HG02678 (cell line): ENCODE data around the gene ELP4.

Experiments
- ATAC-seq: cut with Tn5 transposase; IDR thresholded peaks from one replicate; pipeline ENCODE4 v1.9.1; 2021; ENCODE audit warnings: mild to moderate bottlenecking, moderate library complexity; ENCODE audit not compliant: unreplicated experiment

Gene ELP4

GRCh38 chr11:31768749-31769640, 259.4 kb downstream of the ELP4 start:
- ATAC-seq = no peak

- no peak for ATAC-seq
Measured at GRCh38 chr11:31770011-31770700, 260.6 kb downstream of the ELP4 start.

- ATAC-seq = no peak
Measured at GRCh38 chr11:31772412-31772811, 262.8 kb downstream of the ELP4 start.

DNA sequence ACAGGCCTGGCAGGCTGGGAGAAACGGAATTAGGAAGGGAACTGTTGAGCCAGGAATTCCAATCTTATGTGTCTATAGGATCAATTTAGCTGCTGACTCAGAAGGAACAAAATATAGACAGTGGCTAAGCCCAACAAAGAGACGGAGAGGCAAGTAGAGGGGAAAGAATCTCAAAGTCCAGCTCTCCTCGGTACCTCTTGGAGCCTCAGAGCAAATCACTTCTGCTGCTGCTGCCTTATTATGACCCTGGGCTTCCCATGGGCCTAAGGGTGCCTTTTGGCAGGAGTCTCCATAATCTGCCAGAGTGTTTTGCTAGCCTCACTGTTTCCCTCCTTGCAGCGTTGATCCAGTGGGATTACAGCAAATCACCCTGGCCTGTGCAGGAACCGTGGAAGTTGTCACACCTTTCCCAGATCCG, 269.8 kb downstream of the ELP4 start:
- ATAC-seq = no peak

DNA sequence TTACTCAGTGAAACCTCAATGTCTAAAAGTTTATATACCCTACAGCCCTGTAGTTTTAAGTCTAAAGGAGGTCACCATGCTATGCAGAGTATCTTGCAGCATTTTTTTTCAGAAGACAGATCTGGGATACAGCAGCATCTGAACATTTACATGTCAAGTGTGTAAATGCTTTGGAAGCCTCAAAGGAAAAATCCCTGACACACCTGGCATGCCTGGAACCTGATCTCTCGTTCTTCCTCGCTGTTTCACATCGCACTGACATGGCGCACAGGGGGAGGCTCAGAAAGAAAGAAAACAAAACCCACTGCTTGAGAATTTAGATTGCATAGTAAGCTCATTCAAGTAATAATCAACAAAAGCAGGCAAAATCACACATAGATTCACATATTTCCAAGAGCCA, 270.5 kb downstream of the ELP4 start:
- no peak for ATAC-seq

DNA sequence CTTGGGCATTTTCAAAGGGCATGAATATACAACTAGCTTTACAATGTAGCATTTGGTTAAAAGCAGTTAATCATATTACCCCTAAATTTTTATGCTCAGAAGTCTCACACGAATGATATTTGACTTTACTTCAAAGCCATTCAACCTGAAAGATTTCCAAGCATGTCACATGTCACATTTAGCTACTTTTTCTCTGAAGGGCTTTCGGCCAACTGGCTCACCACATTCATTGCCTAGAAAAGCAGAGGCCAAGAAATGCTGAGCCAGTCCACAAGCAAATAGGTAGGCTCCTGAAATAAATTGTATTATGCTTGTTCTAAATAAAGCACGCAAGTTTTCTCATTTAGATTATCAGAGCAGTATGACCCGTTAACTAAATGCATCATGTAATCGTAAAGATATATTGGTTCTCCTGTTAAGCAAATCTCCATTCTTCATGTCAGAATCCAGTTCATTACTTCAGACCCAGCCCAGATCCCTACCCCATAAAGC, 271.0 kb downstream of the ELP4 start:
- no peak for ATAC-seq

DNA sequence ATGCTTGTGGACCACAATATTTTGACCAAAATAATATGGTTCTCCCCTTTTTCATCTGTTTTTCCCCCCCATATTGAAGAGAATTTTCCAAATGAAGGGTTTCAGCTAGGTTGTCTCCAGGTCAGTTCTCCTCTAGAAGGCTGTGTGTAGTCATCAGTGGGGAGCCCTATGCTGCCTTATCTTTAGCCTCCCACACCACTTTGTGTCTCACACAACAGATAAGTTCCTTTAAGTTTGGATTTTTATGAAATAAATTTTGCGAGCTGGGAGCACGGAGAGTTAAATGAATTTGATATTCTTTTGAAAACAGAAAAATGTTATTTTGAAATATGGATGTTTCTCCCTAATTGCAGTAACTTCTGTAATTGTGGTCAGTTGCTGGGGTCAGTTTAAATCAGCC, 272.7 kb downstream of the ELP4 start:
- ATAC-seq = no peak

DNA sequence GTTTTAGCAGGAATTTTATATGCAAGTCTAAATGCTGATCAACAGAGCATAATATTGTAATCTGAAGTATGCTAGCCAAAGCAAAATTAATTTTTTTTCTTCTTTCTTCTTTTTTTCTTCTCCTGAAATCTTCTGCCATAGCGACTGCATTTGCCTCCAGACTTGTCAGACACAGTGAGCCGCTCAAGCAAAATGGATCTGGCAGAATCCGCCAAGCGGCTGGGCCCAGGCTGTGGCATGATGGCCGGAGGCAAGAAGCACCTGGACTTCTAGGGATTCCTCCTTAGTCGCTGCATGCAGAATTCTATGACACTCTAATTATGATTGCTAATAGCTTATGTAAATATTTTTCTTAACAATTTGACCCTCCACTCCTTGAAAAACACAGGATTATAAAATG, 273.7 kb downstream of the ELP4 start:
- ATAC-seq = no peak

DNA sequence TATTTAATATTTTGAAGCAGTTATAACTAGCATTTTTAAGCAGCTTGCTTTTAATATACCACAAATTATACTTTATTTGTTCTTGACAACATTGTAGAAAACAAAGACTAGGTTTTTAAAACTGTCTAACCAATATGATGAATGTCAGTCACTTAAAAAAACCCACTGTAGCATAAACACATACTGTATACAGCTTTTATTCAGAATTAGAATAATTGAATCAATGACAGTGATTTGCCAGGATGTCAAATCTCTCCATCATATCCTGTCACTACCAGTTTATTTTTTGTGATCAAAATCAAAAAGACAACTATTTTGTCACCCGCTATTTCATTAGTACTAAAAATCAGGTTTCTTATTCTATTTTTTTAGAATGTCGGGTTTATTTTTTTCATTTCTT, 275.0 kb downstream of the ELP4 start:
- ATAC-seq = no peak

DNA sequence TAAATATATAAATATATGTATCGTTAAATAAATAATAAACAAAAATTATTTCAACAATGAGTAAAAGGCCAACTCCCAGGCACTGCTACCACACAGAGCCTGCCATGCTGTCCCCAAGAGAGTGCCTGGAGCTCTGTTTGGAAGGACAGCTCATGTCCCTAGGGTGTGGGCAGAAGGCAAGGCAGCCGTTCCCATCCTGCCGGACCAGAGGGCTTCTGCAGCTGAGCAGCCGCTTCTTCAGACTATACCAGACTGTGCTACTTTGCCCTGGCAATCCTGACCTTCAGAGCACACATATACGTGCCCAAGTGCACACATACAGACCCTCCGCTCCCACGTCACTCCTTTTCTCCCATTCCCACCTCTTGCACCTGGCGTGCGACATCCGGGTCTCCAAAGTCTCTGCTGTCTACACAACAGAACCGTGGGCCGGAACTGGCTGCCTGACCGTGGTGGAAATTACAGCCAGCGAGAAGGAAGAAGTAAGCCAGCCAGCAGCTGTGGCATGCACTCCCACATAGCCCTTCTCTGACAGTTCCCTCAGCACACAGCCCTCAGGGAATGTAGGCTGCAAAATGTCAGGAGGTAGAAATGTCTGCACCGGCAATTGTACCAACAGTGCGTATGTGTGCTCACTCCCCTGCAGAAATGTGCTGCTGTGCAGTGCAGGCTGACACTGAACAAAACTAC, 277.6 kb downstream of the ELP4 start:
- ATAC-seq = no peak

- ATAC-seq = no peak
Measured at GRCh38 chr11:31788085-31788484, 278.5 kb downstream of the ELP4 start.

DNA sequence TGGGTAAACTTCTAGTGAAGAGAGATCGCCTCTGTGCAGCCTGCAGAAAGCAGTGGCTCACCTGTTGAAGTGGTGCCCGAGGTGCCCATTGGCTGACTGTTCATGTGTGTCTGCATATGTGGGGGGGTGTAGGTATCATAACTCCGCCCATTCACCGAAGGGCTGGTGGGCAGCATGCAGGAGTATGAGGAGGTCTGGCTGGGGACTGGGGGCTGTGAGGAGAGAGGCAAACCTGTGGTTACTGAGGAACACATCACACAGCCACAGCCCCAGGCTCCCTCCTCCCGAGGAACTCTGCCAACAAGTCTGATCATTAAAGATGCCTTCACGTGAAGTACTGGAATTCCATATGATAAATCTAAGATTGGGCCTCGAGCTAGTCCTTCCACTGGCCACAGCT, 281.1 kb downstream of the ELP4 start:
- ATAC-seq = no peak

- ATAC-seq = no peak
Measured at GRCh38 chr11:31792036-31792435, 282.5 kb downstream of the ELP4 start.

DNA sequence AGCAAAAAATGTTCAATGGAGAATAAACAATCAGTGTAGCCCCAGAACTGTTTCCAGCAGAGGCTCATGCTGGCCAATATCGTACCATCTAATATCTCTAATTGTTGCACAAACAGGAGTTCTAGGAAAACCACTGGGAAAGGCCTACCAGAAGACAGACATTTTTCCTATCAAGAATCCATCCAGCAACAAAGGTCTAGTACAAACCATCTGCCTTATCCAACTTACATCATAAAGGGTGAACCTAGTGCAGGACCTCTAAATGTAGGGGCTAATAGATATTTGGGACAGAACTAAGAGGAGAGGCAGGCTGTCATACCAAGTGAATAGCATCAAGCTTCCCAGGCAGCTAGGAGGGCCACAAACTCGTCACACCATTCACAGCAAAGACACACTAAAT, 282.9 kb downstream of the ELP4 start:
- ATAC-seq = no peak

- ATAC-seq = no peak
Measured at GRCh38 chr11:31793264-31793663, 283.7 kb downstream of the ELP4 start.

GRCh38 chr11:31794548-31794947, 285.0 kb downstream of the ELP4 start:
- no peak for ATAC-seq

DNA sequence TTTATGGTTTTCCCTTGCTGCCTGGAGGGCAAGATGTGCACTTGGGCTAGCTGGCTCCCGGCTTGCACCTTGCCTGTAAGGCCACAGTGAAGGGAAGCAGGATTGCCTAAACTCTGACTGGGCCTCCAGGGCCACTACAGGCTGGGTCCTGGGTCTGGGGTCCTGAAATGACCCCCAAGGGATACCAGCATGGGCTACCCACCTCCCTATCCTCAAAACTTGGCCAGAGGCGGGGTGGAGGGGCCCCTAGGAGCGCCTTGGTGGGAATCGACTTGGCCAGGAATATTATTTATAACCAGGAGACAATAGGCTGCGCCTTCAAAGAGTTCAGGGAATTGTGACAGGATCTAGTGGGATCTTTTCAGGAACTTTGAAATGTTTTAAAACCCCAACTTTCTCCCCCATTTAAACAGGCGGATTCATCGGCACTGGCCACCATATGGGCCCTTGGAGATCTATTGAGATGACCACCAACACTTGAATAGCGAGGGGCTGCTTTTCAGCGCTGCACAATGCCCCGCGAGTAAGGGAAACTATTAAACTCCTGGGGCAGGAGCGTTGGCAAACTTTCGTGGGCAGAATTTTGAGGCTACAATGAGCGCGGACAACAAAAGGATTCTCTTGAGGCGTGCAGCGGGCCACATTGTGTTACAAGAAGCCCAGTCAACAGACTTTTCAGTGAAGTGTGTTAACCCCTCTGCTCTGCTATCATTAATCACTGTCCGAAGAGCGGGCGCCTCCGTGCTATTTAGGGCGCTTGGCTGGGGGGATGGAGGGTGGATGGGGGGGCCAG, 286.3 kb downstream of the ELP4 start:
- no peak for ATAC-seq

- no peak for ATAC-seq
Measured at GRCh38 chr11:31796499-31797189, 287.1 kb downstream of the ELP4 start.

DNA sequence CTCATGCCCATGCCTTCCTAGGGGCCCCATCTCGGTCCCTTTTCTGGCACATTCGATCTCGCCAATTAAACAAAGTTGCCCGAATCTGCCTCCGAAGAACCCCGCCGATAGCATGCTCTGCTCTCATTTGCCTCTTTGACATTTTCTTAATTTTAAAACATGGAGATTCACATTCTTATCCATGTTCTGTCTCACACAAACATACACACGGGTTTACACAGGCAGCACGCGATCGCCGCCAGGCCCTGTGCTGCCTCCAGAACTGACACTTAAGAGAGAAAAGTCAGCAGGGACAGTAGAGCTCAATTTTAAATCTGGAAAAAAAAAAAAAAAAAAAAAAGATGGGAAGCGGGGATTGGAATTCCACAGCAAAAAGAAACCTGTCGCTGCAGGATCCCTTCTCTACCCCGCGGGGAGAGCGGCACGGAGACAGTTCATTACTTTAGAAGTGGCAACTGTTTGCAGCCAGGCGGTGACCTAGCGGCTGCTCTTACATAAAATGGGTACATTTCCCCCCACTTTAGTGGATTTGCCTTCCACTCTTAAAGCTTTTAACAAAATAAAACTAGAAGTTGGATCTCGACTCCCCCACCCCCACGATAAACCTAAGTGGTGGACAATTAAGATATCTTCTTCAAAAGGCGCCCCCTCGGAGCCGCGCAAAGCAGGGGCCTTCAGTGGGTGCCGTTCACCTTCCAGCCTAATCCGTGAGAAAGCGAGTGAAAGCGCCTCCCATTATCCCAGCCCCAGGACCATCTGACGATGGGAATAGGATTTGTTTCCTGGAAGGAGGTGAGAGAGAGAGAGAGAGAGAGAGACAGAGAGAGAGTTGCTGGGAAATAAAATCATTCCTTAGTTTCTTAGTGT, 287.9 kb downstream of the ELP4 start:
- ATAC-seq = no peak
